ENCODE results near the gene NOSIP.
A peak's percentile ranks its signal among the peaks of the same experiment; 100 is the strongest.

NOSIP gene

DNA sequence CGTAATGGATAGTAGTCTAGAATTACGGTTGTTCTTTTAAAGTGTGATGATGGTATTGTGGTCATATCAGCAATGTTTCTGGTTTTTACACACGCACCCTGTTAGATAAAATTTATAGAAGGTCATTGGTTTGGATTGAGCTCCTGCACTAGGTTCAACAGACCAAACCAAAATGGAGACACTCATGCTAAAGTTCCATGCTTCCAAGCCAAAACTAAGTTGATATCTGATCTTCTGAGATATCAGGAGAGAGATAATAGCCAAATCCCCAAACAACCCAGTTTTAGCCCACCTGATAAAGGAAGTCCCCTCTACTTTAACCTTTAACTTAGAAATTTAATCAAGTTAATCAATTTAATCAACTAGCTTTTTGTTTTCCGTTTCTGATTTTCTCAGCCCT lies 1.2 kb downstream of the NOSIP start:
- ATAC-seq (replicated peaks; ENCODE audit: extremely low read depth, poor library complexity, severe bottlenecking) (no peak), DNase-seq (ENCODE audit: low spot score in 2 of 2) (no peak)
- no peaks in the 10 kb centered on the region for H3K9me3 Mint-ChIP-seq
- peak overlapping the region; percentile 93 for H3K4me3 Mint-ChIP-seq
- H3K36me3 Mint-ChIP-seq (ENCODE audit: insufficient read depth) = peaks cover 27% of the 10 kb centered on the region
- no peak overlapping the region for H3K27ac Mint-ChIP-seq (ENCODE audit: low read depth)
- H3K4me1 Mint-ChIP-seq = peaks cover 32% of the 10 kb centered on the region
- H3K27me3 Mint-ChIP-seq = no peaks in the 10 kb centered on the region

DNA sequence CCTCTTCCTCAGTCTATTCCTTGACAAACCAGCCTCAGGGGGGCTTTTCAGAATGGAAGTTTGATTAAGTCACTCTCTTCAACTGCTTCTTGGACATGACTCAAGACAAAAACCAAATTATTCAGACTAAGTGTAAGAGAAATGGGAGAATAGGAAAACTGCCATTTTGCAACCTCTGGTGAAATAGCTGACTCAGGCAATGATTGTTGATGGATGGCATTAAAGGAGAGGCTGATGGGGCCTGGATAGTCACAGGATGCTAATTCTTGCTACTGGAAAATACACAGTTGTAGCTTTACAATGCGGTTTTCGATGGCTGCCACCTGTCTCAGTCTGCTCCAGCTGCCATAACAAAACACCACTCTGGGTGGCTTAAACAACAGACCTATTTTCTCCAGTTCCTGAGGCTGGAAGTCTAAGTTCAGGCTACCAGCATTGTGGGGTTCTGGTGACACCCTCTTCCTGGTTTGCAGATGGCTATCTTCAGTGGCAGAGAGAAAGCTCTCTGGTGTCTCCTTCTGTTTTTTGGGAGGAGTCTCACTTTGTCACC lies 6.1 kb downstream of the NOSIP start:
- H3K27me3 Mint-ChIP-seq = no peaks in the 10 kb centered on the region

DNA sequence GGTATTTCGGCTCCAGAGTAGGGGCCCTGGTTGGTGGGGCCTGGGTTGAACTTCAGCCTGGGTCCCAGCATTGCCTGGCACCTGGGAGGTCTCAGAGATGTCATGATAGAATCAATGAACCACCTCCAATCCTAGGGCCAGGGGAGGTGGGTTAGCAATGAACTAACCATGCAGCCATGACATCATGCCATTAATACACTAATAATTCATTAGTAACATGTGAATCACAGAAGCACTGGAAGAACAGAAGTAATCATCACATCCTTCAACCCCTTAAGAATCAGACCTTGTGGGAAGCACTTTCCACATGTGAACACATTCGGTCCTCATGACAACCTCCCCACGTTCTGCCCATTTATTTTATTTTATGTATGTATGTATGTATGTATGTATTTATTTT lies 6.9 kb downstream of the NOSIP start:
- Mint-ChIP-seq H3K36me3 (ENCODE audit: insufficient read depth) (peaks cover 36% of the 10 kb centered on the region), H3K4me1 (peaks cover 26% of the 10 kb centered on the region), H3K9me3 (no peaks in the 10 kb centered on the region), H3K27ac (ENCODE audit: low read depth) (peak overlapping the region; percentile 65), H3K27me3 (no peaks in the 10 kb centered on the region), H3K4me3 (no peak overlapping the region)
- ATAC-seq (replicated peaks; ENCODE audit: extremely low read depth, poor library complexity, severe bottlenecking) (no peak), DNase-seq (ENCODE audit: low spot score in 2 of 2) (no peak)

More for the DNA sequence above, 6.1 kb downstream of the NOSIP start:
- Mint-ChIP-seq H3K9me3 (no peaks in the 10 kb centered on the region), H3K27ac (ENCODE audit: low read depth) (no peak overlapping the region), H3K4me1 (peaks cover 27% of the 10 kb centered on the region), H3K4me3 (no peak overlapping the region), H3K36me3 (ENCODE audit: insufficient read depth) (peaks cover 33% of the 10 kb centered on the region)
- ATAC-seq (replicated peaks; ENCODE audit: extremely low read depth, poor library complexity, severe bottlenecking) (no peak), DNase-seq (ENCODE audit: low spot score in 2 of 2) (no peak)

DNA sequence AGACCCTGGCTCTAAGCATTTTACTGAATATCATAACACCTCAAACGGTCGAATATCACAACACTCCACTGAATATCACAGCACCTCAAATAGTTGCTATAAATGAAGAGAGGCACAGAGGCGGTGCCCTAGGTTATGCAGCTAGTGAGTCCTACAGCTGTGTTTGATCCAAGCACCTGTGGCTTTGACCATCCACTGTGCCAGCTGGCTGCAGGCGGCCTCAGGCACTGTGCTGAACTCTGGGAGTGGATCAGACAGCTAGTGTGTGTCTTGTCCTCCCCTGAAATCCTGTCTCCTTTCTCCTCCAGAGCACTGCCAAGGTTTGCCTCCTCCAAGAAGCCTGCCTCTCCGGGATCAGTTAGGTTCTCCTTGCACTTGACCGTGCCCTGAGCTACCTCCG lies 7.3 kb downstream of the NOSIP start:
- no peaks in the 10 kb centered on the region for H3K9me3 Mint-ChIP-seq
- peaks cover 28% of the 10 kb centered on the region for H3K4me1 Mint-ChIP-seq
- ATAC-seq (replicated peaks; ENCODE audit: extremely low read depth, poor library complexity, severe bottlenecking) = no peak
- H3K27me3 Mint-ChIP-seq = no peaks in the 10 kb centered on the region
- no peak overlapping the region for H3K4me3 Mint-ChIP-seq
- H3K27ac Mint-ChIP-seq (ENCODE audit: low read depth) = peak overlapping the region; percentile 65
- H3K36me3 Mint-ChIP-seq (ENCODE audit: insufficient read depth) = peaks cover 40% of the 10 kb centered on the region
- DNase-seq (ENCODE audit: low spot score in 2 of 2) = no peak

DNA sequence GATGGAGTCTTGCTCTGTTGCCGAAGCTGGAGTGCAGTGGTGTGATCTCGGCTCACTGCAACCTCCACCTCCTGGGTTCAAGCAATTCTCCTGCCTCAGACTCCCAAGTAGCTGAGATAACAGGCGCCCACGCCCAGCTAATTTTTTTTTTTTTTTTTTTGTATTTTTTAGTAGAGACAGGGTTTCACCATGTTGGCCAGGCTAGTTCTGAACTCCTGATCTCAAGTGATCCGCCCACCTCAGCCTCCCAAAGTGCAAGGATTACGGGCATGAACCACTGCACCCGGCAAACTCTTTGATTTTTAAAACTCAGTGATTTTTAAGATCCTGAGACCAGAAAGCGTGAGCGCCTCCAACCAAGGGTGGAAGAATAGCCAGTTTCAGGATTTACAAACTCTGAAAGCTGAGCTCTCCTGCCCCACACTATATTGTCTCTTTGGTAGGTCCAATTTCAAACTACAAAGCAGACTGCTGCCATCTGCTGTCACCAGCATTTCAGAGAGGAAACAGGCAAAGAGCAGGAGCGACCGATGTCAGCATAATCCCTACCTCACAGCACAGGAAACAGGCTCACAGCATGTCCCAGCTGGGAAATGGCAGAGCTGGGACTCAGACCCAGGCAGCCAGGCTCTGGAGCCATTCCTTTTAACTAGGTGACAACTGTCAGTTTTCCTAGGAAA lies 9.2 kb downstream of the NOSIP start:
- Mint-ChIP-seq H3K27me3 (no peaks in the 10 kb centered on the region), H3K27ac (ENCODE audit: low read depth) (no peak overlapping the region), H3K9me3 (no peaks in the 10 kb centered on the region), H3K36me3 (ENCODE audit: insufficient read depth) (peaks cover 36% of the 10 kb centered on the region), H3K4me1 (peaks cover 31% of the 10 kb centered on the region), H3K4me3 (no peak overlapping the region)
- DNase-seq (ENCODE audit: low spot score in 2 of 2) (no peak), ATAC-seq (replicated peaks; ENCODE audit: extremely low read depth, poor library complexity, severe bottlenecking) (no peak)

DNA sequence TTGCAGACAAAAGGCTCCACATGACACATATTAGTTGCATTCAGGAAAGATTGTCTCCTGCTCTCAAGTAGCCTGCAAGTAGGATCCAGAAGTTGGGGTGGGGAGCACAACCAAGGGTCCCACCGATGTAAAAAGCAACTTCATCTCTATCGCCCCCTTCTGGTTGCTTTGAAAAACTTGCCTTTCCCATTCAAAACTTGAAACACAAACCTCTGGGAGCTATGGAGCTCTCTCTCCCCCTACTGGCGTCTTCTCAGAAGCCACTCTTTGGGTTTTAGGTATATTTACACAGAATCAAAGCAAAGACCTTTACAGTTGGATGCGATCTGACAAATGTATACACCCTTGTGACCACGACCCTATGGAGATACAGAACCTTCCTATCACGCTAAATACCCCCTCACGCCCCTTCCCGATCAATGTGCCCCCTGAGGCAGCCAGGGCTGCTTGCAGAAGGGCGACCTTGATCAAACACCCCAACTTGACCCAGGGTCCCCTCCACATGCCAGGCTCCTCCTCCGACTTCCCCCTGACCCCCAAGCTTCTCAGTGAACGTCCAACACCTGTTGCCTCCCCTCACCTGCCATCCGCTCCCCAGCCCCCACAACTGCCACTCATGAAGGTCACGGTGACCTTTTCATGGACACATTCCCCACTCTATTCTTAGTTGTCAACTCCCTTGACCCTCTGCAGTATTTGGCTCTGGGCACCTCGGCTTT lies 10.1 kb downstream of the NOSIP start:
- ATAC-seq (replicated peaks; ENCODE audit: extremely low read depth, poor library complexity, severe bottlenecking) (peak; percentile 26), DNase-seq (ENCODE audit: low spot score in 2 of 2) (peak; percentile 44 to 71)
- Mint-ChIP-seq H3K27ac (ENCODE audit: low read depth) (peak overlapping the region; percentile 58), H3K9me3 (no peaks in the 10 kb centered on the region), H3K4me1 (peaks cover 39% of the 10 kb centered on the region), H3K4me3 (peak overlapping the region; percentile 24), H3K36me3 (ENCODE audit: insufficient read depth) (peaks cover 29% of the 10 kb centered on the region), H3K27me3 (no peaks in the 10 kb centered on the region)

DNA sequence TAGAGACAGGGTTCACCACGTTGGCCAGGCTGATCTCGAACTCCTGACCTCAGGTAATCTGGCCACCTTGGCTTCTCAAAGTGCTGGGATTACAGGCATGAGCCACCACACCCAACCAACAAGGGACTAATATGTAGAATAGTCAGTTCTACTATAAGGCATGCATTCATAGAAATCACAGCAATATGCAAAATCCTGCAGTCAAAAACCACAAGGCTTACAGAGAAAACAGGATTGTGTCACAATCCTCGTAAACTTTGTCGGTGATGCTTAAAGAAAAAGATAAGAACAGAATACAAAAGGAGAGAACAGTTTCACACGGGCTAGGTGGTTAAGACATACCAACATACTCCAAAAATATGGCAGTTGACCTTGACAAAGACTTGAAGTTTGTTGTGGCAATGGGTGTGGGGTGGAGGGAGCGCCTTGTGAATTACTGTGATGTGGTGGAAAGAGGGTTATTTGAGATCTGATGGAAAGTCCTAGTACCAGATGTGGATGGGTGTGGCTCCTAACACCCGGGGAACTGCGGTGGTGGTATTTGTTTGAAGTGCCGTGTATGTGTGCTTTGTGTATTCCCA lies 12.4 kb downstream of the NOSIP start:
- ATAC-seq (replicated peaks; ENCODE audit: extremely low read depth, poor library complexity, severe bottlenecking) = peak; percentile 77

DNA sequence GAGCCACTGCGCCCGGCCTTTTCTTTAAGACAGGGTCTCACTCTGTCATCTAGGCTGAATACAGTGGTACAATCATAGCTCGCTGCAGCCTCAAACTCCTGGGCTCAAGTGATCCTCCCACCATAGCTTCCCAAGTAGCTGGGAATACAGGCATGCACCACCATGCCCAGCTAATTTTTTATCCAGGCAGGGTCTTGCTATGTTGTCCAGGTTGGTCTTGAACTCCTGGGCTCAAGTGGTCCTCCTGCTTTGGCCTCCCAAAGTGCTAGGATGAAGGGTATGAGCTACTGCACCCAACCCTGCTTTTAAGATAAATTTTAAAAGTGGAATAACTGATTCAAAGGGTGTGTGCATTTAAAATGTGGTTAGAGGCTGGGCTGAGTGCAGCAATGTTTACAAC lies 14.1 kb downstream of the NOSIP start:
- peaks cover 16% of the 10 kb centered on the region for H3K36me3 Mint-ChIP-seq (ENCODE audit: insufficient read depth)
- H3K4me3 Mint-ChIP-seq = peak overlapping the region; percentile 70

More for the DNA sequence above, 12.4 kb downstream of the NOSIP start:
- Mint-ChIP-seq H3K9me3 (no peaks in the 10 kb centered on the region), H3K36me3 (ENCODE audit: insufficient read depth) (peaks cover 16% of the 10 kb centered on the region), H3K27me3 (no peaks in the 10 kb centered on the region), H3K4me3 (peak overlapping the region; percentile 70), H3K4me1 (peaks cover 59% of the 10 kb centered on the region), H3K27ac (ENCODE audit: low read depth) (peak overlapping the region; percentile 81)
- DNase-seq (ENCODE audit: low spot score in 2 of 2) = peak; percentile 56 to 81

DNA sequence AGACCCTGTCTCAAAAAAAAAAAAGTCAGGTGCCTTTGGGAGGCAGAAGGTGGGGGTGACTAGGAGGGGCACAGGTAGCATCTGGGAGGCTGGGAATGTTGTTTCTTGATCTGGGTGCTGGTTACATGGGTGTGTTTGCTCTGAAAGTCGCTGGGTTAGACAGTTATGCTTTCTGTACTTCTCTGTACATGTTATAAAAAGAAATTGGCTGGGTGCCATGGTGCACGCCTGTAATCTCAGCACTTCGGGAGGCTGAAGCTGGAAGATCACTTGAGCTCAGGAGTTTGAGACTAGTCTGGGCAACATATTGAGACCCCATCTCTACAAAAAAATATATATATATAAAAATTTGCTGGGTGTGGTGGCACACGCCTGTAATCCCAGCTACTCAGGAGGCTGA lies 15.1 kb downstream of the NOSIP start:
- peak overlapping the region; percentile 48 for H3K4me3 Mint-ChIP-seq
- no peaks in the 10 kb centered on the region for H3K27me3 Mint-ChIP-seq
- DNase-seq (ENCODE audit: low spot score in 2 of 2) = no peak
- no peaks in the 10 kb centered on the region for H3K9me3 Mint-ChIP-seq
- H3K27ac Mint-ChIP-seq (ENCODE audit: low read depth) = peak overlapping the region; percentile 88
- no peak for ATAC-seq (replicated peaks; ENCODE audit: extremely low read depth, poor library complexity, severe bottlenecking)
- peaks cover 74% of the 10 kb centered on the region for H3K4me1 Mint-ChIP-seq
- peaks cover 16% of the 10 kb centered on the region for H3K36me3 Mint-ChIP-seq (ENCODE audit: insufficient read depth)

More for the DNA sequence above, 14.1 kb downstream of the NOSIP start:
- Mint-ChIP-seq H3K27ac (ENCODE audit: low read depth) (peak overlapping the region; percentile 88), H3K9me3 (no peaks in the 10 kb centered on the region), H3K27me3 (no peaks in the 10 kb centered on the region), H3K4me1 (peaks cover 69% of the 10 kb centered on the region)
- ATAC-seq (replicated peaks; ENCODE audit: extremely low read depth, poor library complexity, severe bottlenecking) = no peak
- DNase-seq (ENCODE audit: low spot score in 2 of 2) = no peak

DNA sequence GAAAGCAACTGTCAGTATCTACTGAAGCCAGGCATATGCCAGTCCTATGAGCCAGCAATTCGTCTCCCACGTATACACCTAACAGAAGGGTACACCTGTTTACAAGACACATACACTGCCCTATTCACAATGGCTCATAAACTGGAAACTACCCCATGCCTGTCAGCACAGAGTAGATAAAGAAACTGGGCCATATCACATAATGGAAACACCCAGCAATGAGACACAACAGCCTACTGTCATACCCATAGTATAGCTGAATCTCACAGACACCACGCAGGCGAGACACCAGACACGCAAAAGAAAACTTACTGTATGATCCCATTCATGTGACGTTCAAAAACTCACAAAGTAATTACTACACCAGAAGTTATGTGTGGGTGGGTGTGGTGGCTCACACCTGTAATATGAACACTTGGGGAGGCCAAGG lies 15.7 kb downstream of the NOSIP start:
- Mint-ChIP-seq H3K9me3 (no peaks in the 10 kb centered on the region), H3K36me3 (ENCODE audit: insufficient read depth) (peaks cover 15% of the 10 kb centered on the region), H3K4me3 (peak overlapping the region; percentile 48), H3K4me1 (peaks cover 75% of the 10 kb centered on the region), H3K27ac (ENCODE audit: low read depth) (peak overlapping the region; percentile 88), H3K27me3 (no peaks in the 10 kb centered on the region)
- DNase-seq (ENCODE audit: low spot score in 2 of 2) (no peak), ATAC-seq (replicated peaks; ENCODE audit: extremely low read depth, poor library complexity, severe bottlenecking) (no peak)

DNA sequence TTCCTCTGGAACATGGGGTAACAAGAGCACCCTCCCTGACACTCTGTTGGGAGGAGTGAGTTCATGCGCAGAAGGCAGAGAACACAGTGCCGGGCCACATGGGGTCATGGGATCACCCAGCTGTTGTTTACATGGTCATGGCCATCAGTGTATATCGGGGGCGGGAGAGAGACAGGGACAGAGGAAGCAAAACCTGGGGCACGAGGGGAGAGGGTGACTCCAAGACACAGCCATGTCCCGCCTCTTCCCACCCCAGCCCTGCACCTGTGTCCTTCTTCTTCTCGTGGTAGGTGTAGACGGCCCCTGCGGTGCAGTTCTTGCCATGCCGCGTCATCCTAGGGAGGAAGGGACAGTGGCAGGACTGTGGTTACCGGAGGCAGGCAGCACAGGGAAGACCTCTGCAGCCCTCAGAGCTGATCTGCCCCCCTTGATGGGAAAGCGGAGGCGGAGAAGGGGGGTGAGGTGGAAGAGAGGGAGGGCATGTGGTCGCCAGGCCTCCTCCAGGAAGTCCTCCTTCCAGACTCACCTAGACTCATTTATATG lies 19.9 kb downstream of the NOSIP start:
- Mint-ChIP-seq H3K9me3 (no peaks in the 10 kb centered on the region), H3K27me3 (no peaks in the 10 kb centered on the region), H3K36me3 (ENCODE audit: insufficient read depth) (peaks cover 31% of the 10 kb centered on the region), H3K27ac (ENCODE audit: low read depth) (peak overlapping the region; percentile 79), H3K4me3 (peak overlapping the region; percentile 77), H3K4me1 (peaks cover 57% of the 10 kb centered on the region)
- DNase-seq (ENCODE audit: low spot score in 2 of 2) (no peak), ATAC-seq (replicated peaks; ENCODE audit: extremely low read depth, poor library complexity, severe bottlenecking) (peak; percentile 21)

DNA sequence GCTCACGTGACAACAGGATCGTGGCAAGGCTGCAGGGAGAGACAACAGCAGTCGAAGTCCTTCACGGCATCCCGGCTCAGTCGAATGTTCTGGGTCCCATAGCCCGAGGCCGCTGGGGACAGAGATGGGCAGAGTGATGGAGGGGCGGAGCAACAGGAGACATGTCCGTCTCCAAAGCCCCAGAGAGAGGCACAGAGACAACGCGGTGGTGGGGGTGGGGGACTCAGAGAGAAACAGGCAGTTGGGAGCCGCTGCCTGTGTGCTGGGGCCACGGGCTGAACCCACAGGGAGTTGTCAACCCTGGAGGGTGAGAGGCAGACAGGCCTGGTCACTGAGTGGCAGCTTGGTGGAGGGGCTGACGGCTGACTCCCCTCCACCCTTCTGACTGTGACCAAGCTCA lies 20.4 kb downstream of the NOSIP start:
- peaks cover 56% of the 10 kb centered on the region for H3K4me1 Mint-ChIP-seq
- H3K27ac Mint-ChIP-seq (ENCODE audit: low read depth) = peak overlapping the region; percentile 79

More for the DNA sequence above, 20.4 kb downstream of the NOSIP start:
- no peak for ATAC-seq (replicated peaks; ENCODE audit: extremely low read depth, poor library complexity, severe bottlenecking)
- Mint-ChIP-seq H3K9me3 (no peaks in the 10 kb centered on the region), H3K36me3 (ENCODE audit: insufficient read depth) (peaks cover 36% of the 10 kb centered on the region), H3K4me3 (peak overlapping the region; percentile 77), H3K27me3 (no peaks in the 10 kb centered on the region)
- no peak for DNase-seq (ENCODE audit: low spot score in 2 of 2)
